DOHH2 (cell line): ENCODE data around the gene FNDC3A.
"Not testable (repeated sequence)": the region's sequence is repeated elsewhere in the genome, so short reads cannot be mapped to it uniquely, and the experiment has no call there.

Experiments
- EZH2phosphoT487 ChIP-seq: fragments of 200-600 bp; sonication (generic); IDR thresholded peaks from 2 replicates; pipeline ENCODE4 v1.6.1; 2017; ENCODE audit warnings: borderline replicate concordance, mild to moderate bottlenecking, antibody characterized with exemption, low read length, moderate library complexity, mixed read lengths
- TF ChIP-seq, protein P1 (sequence below): fragments of 200-600 bp; sonication (generic); IDR thresholded peaks from one replicate; pipeline ENCODE4 v1.5.1; 2014; ENCODE audit warnings: antibody characterized with exemption, mild to moderate bottlenecking, low read depth, low read length; ENCODE audit not compliant: poor library complexity, severe bottlenecking

GRCh38 chr13:49061388-49061752 is 85.7 kb downstream of the FNDC3A start:
- TF ChIP-seq, protein P1, sequence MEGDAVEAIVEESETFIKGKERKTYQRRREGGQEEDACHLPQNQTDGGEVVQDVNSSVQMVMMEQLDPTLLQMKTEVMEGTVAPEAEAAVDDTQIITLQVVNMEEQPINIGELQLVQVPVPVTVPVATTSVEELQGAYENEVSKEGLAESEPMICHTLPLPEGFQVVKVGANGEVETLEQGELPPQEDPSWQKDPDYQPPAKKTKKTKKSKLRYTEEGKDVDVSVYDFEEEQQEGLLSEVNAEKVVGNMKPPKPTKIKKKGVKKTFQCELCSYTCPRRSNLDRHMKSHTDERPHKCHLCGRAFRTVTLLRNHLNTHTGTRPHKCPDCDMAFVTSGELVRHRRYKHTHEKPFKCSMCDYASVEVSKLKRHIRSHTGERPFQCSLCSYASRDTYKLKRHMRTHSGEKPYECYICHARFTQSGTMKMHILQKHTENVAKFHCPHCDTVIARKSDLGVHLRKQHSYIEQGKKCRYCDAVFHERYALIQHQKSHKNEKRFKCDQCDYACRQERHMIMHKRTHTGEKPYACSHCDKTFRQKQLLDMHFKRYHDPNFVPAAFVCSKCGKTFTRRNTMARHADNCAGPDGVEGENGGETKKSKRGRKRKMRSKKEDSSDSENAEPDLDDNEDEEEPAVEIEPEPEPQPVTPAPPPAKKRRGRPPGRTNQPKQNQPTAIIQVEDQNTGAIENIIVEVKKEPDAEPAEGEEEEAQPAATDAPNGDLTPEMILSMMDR: not testable (repeated sequence)
- TF ChIP-seq EZH2phosphoT487: not testable (repeated sequence)
